Measurements from ENCODE around the gene UCP3.

Gene UCP3

DNA sequence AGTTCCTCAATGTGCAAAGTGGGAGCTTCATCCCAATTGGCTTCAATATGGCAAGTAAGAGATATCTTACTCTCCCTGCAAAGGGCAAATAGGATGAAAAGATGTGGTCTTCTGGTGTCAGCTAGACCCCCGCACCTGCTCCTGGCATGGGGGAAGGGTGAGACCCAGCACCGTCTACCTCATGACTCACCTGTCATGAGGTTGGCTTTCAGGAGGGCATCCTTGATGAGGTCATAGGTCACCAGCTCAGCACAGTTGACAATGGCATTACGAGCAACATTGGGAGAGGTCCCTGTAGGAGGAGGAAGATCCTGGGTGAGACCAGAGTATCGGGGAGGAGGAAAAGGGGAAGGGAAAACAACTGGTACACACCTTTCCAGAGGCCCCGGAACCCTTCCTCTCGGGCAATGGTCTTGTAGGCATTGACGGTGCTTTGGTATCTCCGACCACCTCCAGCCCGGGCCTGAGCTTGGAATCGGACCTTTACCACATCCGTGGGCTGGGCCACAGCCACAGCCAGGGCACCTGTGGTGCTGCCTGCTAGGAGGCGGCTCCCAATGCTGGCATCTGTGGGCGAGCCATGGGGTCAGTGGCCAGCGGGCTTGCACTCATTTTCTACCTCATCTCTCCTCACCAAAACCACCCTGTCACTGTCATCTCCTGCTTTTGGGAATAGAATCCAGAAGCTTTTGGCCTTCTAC, 32.3 kb downstream of the UCP3 start:
- DNase-seq, result no peak

DNA sequence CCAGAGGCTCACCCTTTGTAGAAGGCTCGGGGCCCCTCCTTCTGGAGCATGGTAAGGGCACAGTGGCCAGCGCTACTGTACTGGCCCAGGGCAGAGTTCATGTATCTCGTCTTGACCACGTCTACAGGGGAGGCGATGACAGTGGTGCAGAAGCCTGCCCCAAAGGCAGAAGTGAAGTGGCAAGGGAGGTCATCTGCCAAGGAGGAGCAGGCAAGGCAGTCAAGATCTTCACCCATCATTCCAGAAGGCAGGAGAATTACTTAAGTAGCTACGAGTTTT, 33.5 kb downstream of the UCP3 start:
- no peak for DNase-seq

DNA sequence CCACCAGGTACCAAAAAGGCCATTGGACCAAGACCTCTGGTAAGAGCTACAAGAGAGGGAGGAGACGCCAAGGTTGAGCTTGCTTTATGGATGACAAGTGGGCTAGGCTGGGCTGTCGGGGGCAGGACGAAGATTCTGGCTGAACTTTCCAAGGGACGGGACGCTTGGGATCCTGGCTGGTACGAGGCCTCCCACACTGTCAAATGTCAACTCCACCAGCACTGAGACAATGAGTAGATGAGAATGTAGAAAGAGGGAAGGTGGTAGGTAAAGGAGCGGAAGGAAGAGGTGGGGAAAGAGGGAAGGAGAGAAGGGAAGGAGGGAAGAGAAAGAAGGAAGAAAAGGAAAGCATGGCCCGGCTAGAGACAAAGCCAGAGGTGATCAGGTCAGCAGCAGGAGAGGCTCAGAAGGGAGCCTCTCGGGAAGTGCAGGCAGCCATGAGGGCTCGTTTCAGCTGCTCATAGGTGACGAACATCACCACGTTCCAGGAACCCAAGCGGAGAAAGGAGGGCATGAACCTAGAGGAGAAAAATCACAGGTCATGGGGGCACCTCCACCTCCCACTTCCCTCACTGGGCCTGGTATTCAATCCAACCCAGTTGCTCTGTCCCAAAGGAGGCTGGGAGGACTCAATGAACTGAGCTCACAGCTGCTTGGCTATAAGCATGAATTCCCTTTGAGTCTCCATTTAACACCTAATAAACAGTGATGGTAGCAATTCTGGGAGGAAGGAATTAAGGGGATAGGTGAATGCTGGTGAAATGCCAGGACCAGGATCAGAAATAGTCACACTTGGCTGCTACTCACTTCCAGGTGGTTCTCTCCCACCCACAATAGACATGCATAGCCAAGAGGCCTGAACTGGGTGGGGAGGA, 34.0 kb downstream of the UCP3 start:
- DNase-seq, result no peak

DNA sequence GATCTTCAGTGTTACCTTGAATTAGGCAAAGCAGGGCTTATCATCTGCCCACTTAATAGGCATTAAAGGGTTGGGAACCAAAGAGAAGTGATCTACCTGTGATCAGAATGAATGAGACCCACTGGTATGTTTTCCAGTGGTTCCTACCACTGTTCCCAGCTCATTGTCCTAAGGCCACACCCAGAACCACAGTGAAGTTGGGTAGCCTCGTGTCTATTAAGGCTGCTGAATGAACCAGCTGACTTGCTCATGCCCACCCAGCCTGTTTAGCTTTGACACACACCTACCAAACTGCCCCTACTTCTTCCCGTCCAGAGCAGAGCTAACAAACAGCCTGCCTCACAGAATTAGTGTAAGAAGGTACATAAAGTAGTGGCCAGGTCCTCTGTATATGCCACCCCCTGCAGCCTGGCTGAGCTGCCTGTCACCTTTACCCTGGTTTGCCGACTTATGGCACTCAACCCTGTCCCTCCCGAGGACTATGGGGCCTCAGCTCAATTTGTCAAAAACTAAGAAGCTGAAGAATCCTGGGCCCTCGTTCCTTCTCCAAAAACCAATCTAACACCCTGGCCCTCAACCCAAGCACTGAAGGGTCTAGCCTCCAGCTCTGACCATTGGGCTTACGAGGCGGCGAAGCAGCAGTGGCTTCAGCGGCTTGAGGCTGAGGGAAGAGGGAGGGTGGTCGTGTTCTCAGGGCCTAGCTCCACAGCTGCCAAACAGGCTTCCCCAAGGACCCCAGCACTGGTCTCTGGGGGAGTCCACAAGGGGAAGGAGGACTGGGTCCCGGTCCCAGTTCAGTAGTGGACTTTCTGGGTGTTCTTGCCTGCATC, 36.0 kb downstream of the UCP3 start:
- no peak for DNase-seq

DNA sequence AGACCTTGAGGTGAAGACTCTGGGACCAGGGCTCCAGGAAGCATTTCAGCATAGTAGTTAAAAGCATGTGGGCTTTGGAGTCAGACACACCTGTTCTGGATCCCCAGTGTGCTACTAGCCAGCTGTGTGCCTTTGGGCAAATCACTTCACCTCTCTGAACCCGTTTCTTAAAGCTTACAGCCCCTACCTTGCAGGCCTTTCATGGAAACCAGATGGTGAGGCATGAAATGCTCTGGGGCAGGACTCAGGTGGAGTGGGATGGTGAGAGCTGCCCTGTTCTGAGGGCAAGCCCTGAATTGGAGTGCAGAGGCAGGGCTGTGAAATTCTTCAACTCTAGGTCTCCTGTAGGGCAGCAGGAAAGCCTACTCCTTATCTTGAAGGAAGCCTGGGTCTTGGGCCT, 36.7 kb downstream of the UCP3 start:
- no peak for DNase-seq

DNA sequence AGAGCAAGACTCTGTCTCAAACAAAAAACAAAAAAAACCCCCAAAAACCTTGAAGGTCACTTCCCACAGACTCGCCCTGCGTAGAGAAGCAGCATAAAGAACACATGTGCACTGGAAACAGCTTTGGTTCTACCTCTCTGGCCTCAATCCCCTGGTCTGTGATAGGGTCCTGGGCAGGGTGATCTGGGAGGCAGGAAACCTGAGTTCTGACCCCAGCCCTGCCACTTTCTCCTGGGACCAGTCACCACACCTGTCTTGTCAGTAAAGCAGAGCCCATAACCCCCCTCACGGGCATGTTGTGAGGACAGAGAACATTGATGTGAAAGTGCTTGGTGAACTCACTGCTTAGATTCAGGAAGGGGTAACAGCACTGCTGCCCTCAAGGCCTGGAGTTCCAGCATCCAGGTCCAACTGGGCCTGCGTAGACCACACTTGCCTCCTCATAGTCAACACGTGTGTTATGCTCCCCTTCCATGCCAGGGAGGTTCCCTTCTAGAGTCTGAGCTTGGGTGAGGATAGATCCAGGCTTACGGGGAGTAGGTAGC, 37.6 kb downstream of the UCP3 start:
- DNase-seq, result no peak

DNA sequence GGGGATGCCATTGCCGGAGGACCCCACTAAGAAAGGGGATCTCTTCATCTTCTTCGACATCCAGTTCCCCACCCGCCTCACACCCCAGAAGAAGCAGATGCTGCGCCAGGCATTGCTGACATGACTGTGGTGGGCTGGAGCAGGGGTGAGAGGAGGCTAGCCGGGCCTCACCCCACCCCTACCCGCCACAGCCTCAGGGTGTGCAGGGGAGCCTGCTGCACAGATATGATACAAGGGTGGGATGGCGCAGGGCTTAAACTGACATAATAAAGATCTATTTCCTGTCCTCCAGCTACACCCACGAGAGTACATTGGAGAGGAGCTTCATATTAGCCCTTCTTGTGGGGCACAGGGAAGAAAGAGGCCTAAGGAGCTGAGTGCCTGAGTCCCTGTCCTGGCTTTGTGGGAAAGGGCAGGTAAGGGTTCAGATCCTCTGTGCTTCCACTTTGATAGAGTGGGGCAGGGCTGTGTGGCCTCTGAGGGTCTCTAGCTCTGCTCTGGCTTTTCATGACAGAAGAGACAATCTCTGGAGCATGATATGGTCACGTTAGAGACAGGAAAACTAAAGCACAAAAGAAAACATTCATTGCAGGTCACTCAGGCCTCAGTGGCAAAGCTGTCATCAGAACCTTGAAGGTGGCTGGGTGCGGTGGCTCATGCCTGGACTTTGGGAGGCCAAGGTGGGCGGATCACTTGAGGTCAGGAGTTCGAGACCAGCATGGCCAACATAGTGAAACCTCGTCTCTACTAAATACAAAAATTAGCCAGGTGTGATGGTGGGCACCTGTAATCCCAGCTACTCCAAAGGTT, 38.7 kb downstream of the UCP3 start:
- no peak for DNase-seq

DNA sequence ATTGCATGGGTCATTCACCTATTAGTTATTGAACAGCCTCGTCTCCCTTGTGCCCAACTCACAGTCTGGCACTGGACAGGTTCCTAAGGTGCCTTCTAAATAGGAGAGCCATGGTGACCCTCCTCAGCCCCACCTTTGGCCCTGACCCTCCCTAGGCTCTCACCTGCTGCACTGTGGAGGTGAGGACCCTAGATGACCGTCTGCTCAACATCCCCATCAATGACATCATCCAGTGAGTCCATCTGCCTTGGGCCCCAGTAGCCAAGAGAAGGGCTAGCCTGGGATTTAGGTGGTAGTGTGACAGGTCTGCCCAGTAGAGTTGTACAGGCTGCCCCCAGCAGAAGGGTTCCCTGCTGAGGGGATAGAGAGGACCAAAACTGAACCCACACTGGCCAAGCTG, 39.8 kb downstream of the UCP3 start:
- no peak for DNase-seq

DNA sequence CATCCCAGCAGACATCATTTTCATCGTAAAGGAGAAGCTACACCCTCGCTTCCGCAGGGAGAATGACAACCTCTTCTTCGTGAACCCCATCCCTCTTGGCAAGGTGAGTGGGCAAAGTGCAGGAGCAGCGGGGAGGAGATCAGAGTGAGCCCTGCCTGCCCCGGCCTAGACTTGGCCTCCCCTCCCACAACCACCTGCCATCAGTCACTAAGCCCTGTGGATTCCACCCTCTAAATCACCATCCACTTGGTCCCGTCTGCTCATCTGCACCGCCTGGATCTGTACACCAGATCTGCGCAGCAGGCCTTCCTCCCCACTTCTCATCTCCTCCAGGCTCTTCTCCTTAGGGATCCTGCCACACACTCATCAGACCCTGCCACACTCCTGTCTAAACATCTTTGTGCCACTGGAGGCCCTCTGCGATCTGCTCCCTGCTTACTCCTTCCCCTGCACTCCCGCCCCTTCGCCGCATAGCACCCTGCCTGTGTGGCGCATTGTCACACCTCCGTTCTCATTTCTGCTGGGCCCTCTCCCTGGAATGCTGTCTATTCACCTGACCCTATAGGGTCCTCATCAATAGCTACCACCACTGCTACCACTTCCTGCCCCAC, 40.4 kb downstream of the UCP3 start:
- DNase-seq, result no peak

DNA sequence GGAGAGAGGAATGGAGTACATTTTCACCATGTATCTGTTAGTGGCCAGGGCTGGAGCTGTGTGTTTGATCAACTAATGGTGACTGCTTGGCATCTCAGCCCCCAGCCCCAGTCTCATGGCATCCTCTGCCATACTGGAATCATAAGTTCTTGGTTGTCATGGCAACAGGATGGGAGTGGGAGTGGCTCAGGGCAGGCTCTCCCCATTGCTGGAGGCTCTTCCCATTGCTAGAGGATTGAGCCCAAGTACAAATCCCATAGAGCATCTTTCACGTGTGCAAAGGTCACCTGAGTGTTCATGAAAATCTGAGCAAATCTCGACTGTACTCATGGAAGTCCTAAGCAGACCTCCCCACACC, 43.1 kb downstream of the UCP3 start:
- no peak for DNase-seq

DNA sequence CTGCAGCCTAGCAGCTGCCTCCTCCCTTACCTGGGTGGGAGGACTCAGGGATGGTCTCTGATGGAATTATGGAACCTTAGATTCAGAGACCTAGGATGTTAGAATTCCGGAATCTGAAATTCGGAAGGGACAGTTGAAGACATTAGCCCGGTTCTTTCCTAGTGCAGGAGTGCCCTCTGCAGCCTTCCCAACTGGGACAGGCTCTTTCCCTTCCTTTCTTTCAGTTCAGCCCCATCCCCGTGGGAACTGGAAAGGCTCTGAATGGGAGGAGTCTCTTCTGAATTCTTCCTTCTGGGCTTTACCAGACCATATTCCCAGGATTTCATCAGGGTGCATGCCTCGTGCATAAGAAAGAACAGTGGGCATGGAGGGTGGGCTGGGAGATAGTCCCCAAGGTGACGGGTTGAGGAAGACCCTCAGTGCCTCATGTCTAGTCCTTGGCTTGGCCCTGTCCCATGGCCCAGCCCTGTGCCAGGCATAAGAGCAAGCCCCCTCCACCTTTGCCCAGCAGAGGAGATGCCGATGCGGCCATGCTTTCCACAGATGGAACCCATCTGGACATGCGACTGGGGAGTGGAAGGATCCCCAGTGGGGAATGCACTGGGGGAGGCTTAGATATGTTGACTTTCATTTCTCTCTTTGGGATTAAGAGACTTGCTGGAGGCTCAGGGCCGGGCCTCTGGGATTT, 43.7 kb downstream of the UCP3 start:
- DNase-seq, result no peak

DNA sequence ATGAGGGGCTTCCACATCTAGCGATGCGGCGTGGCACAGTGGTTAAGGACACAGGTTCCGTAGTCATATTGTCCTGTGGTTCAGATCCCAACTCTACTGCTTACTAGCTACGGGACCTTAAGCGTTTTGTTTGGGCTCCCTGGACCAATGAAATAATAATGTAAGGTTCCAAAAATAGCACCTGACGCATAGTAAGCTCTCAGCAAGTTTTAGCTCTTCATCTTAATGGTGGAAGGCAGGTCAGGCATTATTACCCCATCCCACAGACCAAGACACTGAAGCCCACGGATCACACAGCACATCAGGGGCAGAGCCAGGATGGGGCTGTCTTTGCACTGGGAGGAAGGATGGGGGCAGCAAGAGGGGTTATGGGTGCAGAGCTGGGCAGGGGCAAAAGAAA, 45.0 kb downstream of the UCP3 start:
- DNase-seq, result no peak

DNA sequence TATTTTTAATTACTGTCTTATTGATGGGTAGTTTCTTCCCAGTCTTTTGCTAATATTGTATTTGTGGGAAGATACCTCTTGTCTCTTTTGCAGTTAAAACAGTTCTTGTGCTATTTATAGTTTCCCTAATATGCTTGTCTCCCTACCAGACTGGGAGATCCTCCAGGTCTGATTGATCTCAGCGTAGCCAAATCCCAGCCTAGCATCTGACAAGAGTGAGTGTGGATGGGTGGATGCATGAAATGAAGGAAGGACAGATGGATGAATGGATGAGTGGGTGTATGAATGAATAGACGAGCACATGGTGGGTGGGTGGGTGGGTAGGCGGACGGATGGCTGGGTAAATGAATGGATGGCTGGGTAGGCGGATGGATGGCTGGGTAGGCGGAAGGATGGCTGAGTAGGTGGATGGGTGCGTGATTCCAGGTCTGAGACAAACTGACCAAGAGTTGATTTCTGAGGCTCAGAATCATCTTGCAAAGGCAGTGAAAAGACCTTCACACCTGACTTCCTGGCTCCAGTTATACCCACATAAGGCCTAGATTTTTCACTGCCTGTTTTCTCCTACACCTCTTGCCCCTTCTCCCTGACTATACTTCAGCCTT, 46.7 kb downstream of the UCP3 start:
- no peak for DNase-seq

DNA sequence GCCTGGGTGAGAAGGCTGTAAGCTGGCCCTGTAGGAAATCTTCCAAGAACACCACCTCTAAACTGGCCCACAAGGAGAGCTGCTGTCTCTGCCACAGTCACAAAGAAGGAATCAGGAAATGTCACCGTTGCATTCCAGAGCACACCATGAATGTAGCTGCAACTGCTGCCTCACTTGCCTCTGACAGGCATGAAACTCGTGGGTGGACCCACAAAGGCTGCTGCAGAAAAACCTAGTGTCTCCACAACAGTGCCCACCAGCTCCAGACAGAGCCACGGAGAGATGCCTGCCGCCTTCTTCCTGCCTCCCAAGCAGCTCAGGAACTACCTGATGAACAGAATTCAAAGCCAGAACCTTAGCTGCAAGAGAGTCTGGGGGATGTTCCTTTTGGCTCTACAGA, 47.6 kb downstream of the UCP3 start:
- no peak for DNase-seq

DNA sequence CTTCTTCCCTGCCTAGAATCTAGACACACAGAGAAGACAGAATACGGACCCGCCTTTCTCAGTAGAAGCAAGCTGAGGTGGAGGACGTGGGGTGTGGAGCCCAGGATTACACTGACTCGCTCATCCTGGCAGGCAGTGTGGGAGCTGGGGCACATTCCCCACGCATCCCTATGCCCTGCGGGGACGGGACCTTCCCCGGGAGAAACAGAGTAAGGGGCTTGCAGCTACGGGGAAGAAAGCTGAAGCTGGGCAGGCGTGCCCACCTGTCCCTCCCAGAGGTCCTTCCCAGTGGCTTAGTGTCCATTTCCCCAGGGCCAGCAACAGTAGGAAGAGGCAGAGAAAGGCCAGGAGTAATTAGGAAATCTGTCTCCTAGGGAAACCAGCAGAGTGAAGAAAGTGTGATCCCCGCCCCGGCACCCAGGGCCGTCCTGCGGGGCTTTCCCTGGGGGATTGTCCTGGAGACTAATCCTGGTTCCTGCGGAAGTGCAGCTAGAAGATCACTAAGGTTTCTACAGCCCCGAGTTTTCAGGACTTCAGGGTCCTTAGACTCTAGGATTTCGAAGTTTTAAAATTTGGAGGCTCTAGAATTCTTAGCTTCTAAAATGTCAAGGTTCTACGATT, 50.3 kb downstream of the UCP3 start:
- DNase-seq, result no peak

DNA sequence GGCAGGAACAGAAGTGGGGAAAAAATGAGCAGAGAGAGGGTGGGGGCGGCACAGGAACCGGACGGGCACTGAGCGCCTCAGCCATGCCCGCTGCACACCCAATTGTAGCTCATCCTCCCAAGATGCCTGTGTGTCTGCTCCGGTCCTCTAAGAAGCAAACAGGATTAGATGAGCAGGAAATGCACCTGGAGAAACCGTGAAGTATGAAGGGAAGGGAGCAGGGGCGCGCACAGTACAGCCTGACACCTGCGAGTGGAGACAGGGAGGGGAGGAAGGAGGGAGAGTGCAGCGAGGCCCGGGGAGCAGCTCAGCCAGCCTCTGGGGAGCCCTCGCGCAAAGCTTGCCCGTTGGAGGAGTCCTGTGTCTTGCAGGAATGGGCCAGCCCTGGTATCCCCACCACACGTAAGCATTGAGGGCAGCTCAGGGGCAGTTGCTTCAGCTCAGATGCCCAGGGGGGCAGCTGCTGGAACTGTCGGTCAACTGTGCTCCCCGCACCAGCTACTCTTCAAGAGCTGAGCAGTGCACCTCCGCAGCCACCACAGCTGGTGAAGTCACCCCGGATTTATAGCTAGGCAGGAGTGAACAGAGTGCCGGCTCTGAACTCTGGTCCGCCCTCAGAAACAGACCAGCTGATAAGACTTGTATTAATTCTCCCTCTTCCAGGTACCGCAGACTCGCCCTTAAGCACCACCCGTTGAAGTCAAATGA, 51.1 kb downstream of the UCP3 start:
- DNase-seq, result no peak

DNA sequence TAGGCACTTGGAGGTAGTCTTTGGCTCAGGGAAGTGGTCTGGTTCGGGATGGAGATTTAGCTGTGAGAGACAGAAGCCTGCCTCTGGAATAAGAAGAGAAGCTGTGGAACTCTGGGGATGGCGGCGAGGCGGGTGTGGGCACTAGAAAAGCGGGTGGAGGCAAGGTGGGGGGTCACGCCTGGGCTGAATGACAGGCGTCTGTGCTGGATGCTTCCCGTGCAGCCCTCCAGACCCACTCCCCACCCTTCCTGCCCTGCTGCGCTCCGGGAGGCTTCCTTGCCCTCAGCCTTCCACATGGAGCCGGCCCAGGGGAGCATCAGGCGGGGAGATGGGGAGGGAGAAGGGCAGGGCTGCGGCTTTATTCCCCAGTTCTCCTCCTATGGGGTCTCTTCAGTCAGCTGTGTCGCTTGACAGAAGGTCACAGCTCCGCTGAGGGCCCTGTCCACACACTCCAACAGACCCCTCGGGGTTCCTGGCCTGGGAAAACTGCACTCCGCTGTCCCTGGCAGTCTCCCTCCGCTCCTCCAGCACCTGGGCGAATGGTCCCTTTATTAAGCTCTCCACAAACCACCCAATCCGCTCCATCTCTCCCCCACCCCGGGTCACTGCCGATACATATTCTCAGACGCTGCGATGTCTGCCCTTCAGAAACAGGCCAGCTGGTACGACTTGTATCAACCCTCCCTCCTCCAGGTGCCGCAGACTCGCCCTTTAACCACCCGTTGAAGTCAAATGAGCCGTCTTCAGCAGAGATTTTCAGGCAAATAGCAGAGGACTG, 51.8 kb downstream of the UCP3 start:
- DNase-seq, result no peak

DNA sequence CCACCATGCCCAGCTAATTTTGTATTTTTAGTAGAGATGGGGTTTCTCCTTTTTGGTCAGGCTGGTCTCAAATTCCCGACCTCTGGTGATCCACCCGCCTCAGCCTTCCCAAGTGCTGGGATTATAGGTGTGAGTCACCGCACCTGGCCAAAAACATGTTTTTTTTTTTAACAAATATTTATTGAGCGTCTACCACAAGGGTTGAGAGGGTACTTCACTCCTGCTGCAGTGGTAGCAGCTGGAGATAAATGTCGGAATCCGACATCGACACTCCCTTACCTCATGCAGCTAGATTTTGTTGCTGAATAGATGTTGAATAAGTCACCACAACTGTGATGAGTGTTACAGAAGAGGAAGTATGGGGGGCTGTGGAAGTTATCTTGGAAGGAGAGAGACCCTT, 57.1 kb downstream of the UCP3 start:
- no peak for DNase-seq

Data from NCI-H1436 treated with DMSO at 0.1 percent for 48 hours (cell line).